HAP-1 (cell line): Measurements from ENCODE around the gene SPATA31E1.
"Not testable (repeated sequence)": the region's sequence is repeated elsewhere in the genome, so short reads cannot be mapped to it uniquely, and the experiment has no call there.

ENCODE experiments used
- DNase-seq, 2 experiments: peaks; one replicate each; pipeline ENCODE4 v3.0.0-alpha.2; 2016 to 2020; ENCODE audit warnings: low spot score in 2 of 2
- H3K27me3 ChIP-seq: fragments of 250-450 bp; sonication (Bioruptor Pico); 2 replicates; pipeline ENCODE4 v1.5.1; 2020; ENCODE audit warnings: low read depth, mild to moderate bottlenecking, moderate library complexity
- H3K36me3 ChIP-seq: fragments of 250-450 bp; sonication (Bioruptor Pico); replicated peaks from 2 replicates; pipeline ENCODE4 v1.5.1; 2020; ENCODE audit warnings: mild to moderate bottlenecking
- H3K4me1 ChIP-seq: fragments of 250-450 bp; sonication (Bioruptor Pico); 2 replicates; pipeline ENCODE4 v1.5.1; 2020; ENCODE audit warnings: mild to moderate bottlenecking
- H3K4me3 ChIP-seq: fragments of 250-450 bp; sonication (Bioruptor Pico); 2 replicates; pipeline ENCODE4 v1.5.1; 2020; ENCODE audit warnings: mild to moderate bottlenecking, moderate library complexity
- H3K9me3 ChIP-seq: fragments of 250-450 bp; sonication (Bioruptor Pico); 2 replicates; pipeline ENCODE4 v1.5.1; 2020; ENCODE audit warnings: mild to moderate bottlenecking, moderate library complexity
- in situ Hi-C: fragments of 300-500 bp; cut with MboI; formaldehyde crosslinking; loops from 3 replicates; pipeline ENCODE4 v1.14.3; 2020; ENCODE audit warnings: low sequenced_read_pairs, inconsistent platforms, mixed read lengths

The SPATA31E1 gene

GRCh38 chr9:87882627-87883026 lies at the start of gene SPATA31E1:
Gene SPATA31E1 (plus strand): TSS chr9:87882877. CDS start chr9:87882892, 15 bp downstream.
- H3K27me3 ChIP-seq: no peaks in the 10 kb centered on the region

DNA sequence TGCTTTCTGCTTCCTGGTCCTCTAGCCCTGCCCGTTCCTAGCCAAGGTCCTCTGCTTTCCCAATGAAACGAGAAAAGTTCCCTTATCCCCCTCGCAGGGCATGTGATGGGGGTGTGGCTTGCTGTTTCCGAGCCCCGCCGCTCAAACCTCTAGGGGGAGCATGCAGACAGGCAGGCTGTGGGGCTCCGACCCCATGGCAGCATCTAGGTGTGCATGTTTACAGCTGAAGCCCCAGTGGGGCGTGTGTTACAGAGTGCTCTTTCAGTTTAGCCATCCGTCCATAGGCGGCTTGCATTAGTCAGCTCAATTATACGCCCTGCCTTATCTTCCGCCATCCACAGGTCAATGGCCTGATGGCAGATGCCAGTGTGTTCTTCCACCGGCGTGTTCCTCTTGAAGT lies 48.3 kb upstream of the SPATA31E1 start:
- no peaks in the 10 kb centered on the region; the same call in 1 of the 2 replicates for H3K27me3 ChIP-seq
- DNase-seq: peak in 1 of 2 experiments; percentile 53
- H3K4me1 ChIP-seq: no peaks in the 10 kb centered on the region
- H3K4me3 ChIP-seq: no peak overlapping the region
- in situ Hi-C loops: no loop called here
- H3K9me3 ChIP-seq: no peaks in the 10 kb centered on the region
- H3K36me3 ChIP-seq: no peaks in the 10 kb centered on the region

More at GRCh38 chr9:87882627-87883026, at the start of gene SPATA31E1:
- Histone ChIP-seq H3K36me3 (no peaks in the 10 kb centered on the region), H3K9me3 (no peaks in the 10 kb centered on the region), H3K4me1 (no peaks in the 10 kb centered on the region), H3K4me3 (no peak within 1 kb of the TSS)
- DNase-seq: no peak
- in situ Hi-C loops: no loop called here

GRCh38 chr9:87836536-87836935 lies 46.1 kb upstream of the SPATA31E1 start:
- no peaks in the 10 kb centered on the region for H3K9me3 ChIP-seq
- H3K36me3 ChIP-seq: no peaks in the 10 kb centered on the region
- DNase-seq: no peak
- no peak overlapping the region for H3K4me3 ChIP-seq
- no peaks in the 10 kb centered on the region for H3K4me1 ChIP-seq
- in situ Hi-C loops: no loop called here
- H3K27me3 ChIP-seq: no peaks in the 10 kb centered on the region

- Histone ChIP-seq H3K4me3 (no peak overlapping the region), H3K36me3 (no peaks in the 10 kb centered on the region), H3K4me1 (no peaks in the 10 kb centered on the region), H3K27me3 (no peaks in the 10 kb centered on the region), H3K9me3 (no peaks in the 10 kb centered on the region)
- in situ Hi-C loops: no loop called here
- no peak for DNase-seq
These were observed 45.5 kb upstream of the SPATA31E1 start for GRCh38 chr9:87836951-87837705.

GRCh38 chr9:87840134-87840533 lies 42.5 kb upstream of the SPATA31E1 start:
- DNase-seq: no peak
- in situ Hi-C loops: no loop called here
- Histone ChIP-seq H3K4me1 (no peaks in the 10 kb centered on the region), H3K36me3 (no peaks in the 10 kb centered on the region), H3K9me3 (no peaks in the 10 kb centered on the region), H3K27me3 (no peaks in the 10 kb centered on the region), H3K4me3 (no peak overlapping the region)

DNA sequence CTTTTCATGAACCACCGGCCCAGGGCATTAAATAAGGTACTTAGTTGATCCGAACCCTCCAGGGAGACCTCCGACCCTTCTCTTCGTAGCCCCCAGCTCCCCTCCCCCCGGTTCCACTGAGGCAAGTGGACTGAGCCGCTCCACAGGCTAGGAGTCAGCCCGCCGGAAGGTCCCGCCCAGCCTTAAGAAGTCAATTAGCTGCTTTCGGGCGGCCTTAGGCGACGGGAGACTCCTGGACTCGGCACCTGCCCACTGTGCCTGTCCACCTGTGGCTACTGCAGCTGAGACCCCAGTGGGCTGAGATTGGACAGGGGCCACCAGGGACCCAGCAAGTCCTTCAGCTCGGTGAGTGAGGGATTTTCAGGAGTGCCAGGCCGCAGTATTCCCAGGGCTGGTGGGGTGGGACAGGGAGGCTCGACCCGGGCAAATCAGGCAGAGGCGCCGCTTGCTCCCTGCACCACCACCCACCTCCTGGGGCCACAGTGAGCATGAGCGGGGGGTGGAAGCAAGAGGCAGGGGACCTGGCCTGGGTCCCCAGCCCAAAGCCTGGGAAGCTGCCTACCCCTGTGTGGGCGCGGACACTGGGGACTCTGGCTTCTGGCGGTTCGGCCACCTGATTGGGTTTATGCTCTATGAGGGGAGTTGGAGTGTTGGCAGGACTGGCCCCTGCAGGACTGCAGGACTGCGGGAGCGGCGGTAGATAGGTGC lies 39.6 kb upstream of the SPATA31E1 start:
- no peak for DNase-seq
- H3K36me3 ChIP-seq: no peaks in the 10 kb centered on the region
- in situ Hi-C loops: no loop called here

GRCh38 chr9:87844506-87844905 lies 38.2 kb upstream of the SPATA31E1 start:
- Histone ChIP-seq H3K4me1 (no peaks in the 10 kb centered on the region), H3K27me3 (no peaks in the 10 kb centered on the region), H3K9me3 (no peaks in the 10 kb centered on the region), H3K4me3 (no peak overlapping the region), H3K36me3 (no peaks in the 10 kb centered on the region)
- in situ Hi-C loops: no loop called here
- no peak for DNase-seq

More for the DNA sequence above, 39.6 kb upstream of the SPATA31E1 start:
- Histone ChIP-seq H3K9me3 (no peaks in the 10 kb centered on the region), H3K4me1 (no peaks in the 10 kb centered on the region), H3K4me3 (no peak overlapping the region), H3K27me3 (no peaks in the 10 kb centered on the region)

DNA sequence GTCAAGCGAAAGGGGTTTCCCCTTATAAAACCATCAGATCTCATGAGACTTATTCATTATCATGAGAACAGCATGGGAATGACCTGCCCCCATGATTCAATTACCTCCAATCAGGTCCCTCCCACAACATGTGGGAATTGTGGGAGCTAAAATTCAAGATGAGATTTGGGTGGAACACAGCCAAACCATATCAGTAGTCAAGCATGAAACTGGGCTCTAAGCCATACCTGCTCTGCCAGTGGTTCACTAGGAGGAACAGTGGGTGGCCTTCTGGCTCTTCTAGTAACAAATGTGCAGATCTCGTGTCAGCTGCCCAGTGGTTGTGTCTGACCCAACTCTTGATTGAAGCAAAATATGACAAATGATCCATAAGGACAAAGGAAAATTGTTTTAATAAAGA lies 34.9 kb upstream of the SPATA31E1 start:
- DNase-seq, in situ Hi-C loops: not testable (repeated sequence)

DNA sequence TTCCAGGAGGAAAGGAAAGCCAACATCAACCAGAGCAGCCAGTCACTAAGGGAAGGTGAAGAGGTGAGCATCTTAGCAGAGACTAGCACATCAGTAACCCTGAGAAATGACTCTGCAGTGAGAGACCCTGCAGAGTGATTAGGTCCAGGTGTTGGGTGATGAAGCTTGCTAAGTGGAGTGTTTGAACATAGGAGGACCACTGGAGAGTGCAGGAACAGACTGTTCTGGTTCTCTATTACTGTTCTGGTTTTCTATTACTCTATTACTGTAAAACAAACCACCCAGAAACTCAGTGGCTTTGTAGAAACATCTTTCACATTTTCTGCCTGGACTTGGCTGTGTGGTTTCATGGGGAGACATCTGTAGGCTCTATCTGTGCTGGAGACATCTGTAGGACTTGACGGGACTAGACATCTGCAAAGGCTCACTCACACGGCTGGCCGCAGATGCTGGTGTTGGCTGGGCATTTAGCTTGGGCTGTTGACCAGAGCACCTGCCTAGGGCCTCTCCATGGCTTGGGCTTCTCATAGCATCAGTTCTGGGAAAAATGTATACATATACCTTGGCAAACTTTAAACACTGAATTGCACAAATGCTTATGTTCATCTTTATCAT lies 33.4 kb upstream of the SPATA31E1 start:
- H3K36me3 ChIP-seq: no peaks in the 10 kb centered on the region
- DNase-seq: no peak
- no peaks in the 10 kb centered on the region for H3K4me1 ChIP-seq
- no peaks in the 10 kb centered on the region for H3K9me3 ChIP-seq
- no peak overlapping the region for H3K4me3 ChIP-seq
- H3K27me3 ChIP-seq: no peaks in the 10 kb centered on the region
- in situ Hi-C loops: no loop called here

More for the DNA sequence above, 34.9 kb upstream of the SPATA31E1 start:
- H3K27me3 ChIP-seq, H3K36me3 ChIP-seq, H3K9me3 ChIP-seq, H3K4me1 ChIP-seq, H3K4me3 ChIP-seq: not testable (repeated sequence)

DNA sequence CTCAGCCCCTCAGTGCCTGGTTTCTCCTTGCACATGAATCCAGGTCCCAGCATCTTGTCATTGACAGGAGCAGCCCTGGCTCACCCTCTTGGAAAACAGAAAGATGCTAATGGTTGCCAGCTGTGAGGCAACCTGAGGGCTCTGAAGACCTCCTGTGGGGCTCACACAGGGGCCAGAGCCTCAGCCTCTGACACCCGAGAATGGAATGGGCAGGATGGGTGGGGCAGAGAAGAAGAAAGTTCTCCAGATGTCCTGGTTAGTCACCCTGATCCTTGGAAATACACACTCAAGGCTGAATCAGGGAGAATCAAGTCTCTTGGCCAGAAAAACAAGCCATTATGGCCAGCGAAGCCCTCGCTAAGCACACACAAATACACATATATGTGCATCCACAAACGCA lies 32.3 kb upstream of the SPATA31E1 start:
- DNase-seq: no peak
- no peak overlapping the region for H3K4me3 ChIP-seq
- H3K4me1 ChIP-seq: no peaks in the 10 kb centered on the region
- H3K9me3 ChIP-seq: no peaks in the 10 kb centered on the region
- H3K27me3 ChIP-seq: no peaks in the 10 kb centered on the region
- H3K36me3 ChIP-seq: no peaks in the 10 kb centered on the region
- in situ Hi-C loops: no loop called here

DNA sequence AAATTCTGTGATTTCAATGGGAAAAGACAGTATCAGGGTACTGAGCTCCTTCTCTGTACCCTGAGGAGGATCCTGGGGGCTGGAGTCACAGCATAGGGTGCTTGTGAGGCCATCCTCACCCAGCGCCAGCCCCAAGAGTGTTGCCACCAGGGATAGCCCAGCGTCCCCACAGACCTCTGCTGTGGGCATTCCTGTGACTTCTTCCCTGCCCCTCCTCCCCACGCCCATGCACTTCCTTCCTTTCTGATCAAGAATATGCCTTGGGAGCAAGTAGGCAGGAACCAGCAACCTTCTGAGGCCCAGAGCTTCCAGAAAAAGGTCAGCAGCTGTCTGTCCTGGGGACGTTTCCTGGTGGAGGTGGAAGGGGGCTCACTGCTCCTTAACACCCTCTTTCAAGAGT lies 31.5 kb upstream of the SPATA31E1 start:
- not testable (repeated sequence) for H3K4me3 ChIP-seq, DNase-seq

GRCh38 chr9:87853302-87853701 lies 29.4 kb upstream of the SPATA31E1 start:
- no peaks in the 10 kb centered on the region for H3K4me1 ChIP-seq
- H3K36me3 ChIP-seq: no peaks in the 10 kb centered on the region
- no peaks in the 10 kb centered on the region for H3K27me3 ChIP-seq
- DNase-seq: no peak
- in situ Hi-C loops: no loop called here
- no peak overlapping the region for H3K4me3 ChIP-seq
- no peaks in the 10 kb centered on the region for H3K9me3 ChIP-seq

More for the DNA sequence above, 31.5 kb upstream of the SPATA31E1 start:
- H3K27me3 ChIP-seq, H3K36me3 ChIP-seq, in situ Hi-C loops, H3K4me1 ChIP-seq, H3K9me3 ChIP-seq: not testable (repeated sequence)

DNA sequence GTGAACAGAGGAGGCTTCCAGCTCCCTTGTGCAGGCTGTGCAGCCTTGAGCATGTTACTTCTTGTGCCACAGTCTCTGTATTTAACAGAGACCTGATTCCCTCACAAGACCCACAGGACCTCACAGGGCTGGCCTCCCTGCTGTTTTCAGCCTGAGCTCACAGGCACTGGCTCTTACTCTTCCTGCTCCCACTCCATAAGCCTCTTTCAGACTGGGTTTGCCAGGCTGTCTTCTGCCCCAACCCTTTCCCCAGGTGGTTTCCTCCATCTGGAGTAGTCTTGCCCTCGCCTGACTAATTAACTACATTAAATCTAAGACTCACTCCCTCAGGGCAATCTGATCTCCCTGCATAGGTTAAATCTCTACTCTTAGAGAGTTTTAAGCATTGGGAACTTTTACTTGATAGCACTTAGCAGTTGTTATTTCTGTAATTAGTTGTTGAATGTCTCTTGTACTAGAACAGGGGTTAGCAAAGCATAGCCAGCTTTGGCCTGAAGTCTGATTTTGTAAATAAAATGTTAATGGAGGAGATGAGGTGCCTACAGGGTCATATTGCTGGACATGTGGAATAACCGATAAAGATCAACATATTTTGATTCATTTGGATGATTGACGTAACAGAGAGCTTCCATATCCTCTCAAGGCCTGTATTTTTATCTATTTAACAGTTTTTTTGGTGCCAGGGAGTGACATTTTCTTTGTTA lies 28.6 kb upstream of the SPATA31E1 start:
- no peak for DNase-seq
- H3K4me1 ChIP-seq: no peaks in the 10 kb centered on the region
- in situ Hi-C loops: no loop called here
- no peak overlapping the region for H3K4me3 ChIP-seq
- no peaks in the 10 kb centered on the region for H3K27me3 ChIP-seq
- H3K36me3 ChIP-seq: no peaks in the 10 kb centered on the region
- H3K9me3 ChIP-seq: no peaks in the 10 kb centered on the region
